Psoas muscle (tissue), 8 donors: Measurements from ENCODE around the gene PFKP. TPM values are rescaled to one million over a fixed set of nuclear protein-coding genes. Genes with fewer than 3 reads are reported as not detected.

Experiments used
- ATAC-seq, 4 donors: fragments of 200-7000 bp; cut with Tn5 transposase; one replicate each; pipeline ENCODE4 v1.9.1; 2020; ENCODE audit warnings: moderate library complexity in 3 of 4, mild to moderate bottlenecking in 2 of 4
- DNase-seq, 2 donors: peaks; one replicate each; pipeline ENCODE4 v3.0.0-alpha.2; 2020
- H3K27ac ChIP-seq: fragments of 200-600 bp; one replicate; pipeline ENCODE4 v1.8.0; 2022
- H3K27me3 ChIP-seq, 3 donors: fragments of 200-600 bp in 1 of 3; one replicate each; pipeline versions ENCODE4 v1.6.1 to v1.8.0; 2013 to 2022; ENCODE audit warnings: low read length in 2 of 3, mild to moderate bottlenecking in 2 of 3, moderate library complexity in 1 of 3; ENCODE audit not compliant: insufficient read depth in 3 of 3
- H3K36me3 ChIP-seq, 2 donors: fragments of 200-600 bp in 1 of 2; one replicate each; pipeline versions ENCODE4 v1.6.1 to v1.8.0; 2013 to 2022; ENCODE audit warnings: low read depth in 1 of 2, mild to moderate bottlenecking in 1 of 2, moderate library complexity in 1 of 2; ENCODE audit not compliant: insufficient read depth in 1 of 2
- H3K4me1 ChIP-seq: fragments of 200-600 bp; one replicate; pipeline ENCODE4 v1.8.0; 2022
- H3K4me3 ChIP-seq: fragments of 200-600 bp; one replicate; pipeline ENCODE4 v1.8.0; 2022; ENCODE audit warnings: mild to moderate bottlenecking
- H3K9me3 ChIP-seq: fragments of 200-600 bp; one replicate; pipeline ENCODE4 v1.8.0; 2022
- CTCF ChIP-seq: fragments of 200-600 bp; IDR thresholded peaks from one replicate; pipeline ENCODE4 v1.8.0; 2022; ENCODE audit warnings: antibody characterized with exemption
- WGBS, 3 donors: extraction: QIAGEN DNeasy Blood & Tissue Kit; methylation state at CpG; one replicate each; pipeline versions ENCODE4 v1.1.6 to v1.1.7; 2013; 5-methylcytosine and 5-hydroxymethylcytosine counted together
- intact Hi-C, 2 donors: fragments of 100-400 bp; cut with DNase I; formaldehyde crosslinking; loops; one replicate each; pipeline versions ENCODE4 v1.11.0 to v1.14.2; 2022
- polyA plus RNA-seq, 3 donors: library from polyadenylated mRNA; stranded (reverse); fragments of 200-250 nt; gene quantifications; one replicate each; pipeline ENCODE4 v1.2.3, GENCODE V29; 2013
- total RNA-seq, 4 donors: library from RNA; stranded (reverse); fragmentation: NEBNext Ultra II Directional in 2 of 4; extraction: Animal tissue kit (Norgen Biotek cat#: 25700) in 2 of 4; gene quantifications; one replicate each; pipeline versions ENCODE4 v1.2.1 to v1.2.4, GENCODE V29; 2021 to 2023
- donor health status: healthy with polysubstance abuse.
- donor health status: DM: no; HTN: no; CAD: no; lungs with moderate emphysema.
- donor health status: Bipolar disorder and iron deficiency.
- donor health status: healthy.
- donor health status: DM: yes; HTN: yes; CAD: no.
- donor health status: DM: no; HTN: no; CAD: no.
- donor health status: DM: no; HTN: no; CAD: no.
- donor health status: DM: yes; HTN: yes; CAD: no.

PFKP gene
- total and polyA plus RNA-seq, 7 donors, result 12.2 to 104 (median 33.4) TPM

GRCh38 chr10:3090388-3090787 is 23.0 kb downstream of the PFKP start:
- DNase-seq (no peak), ATAC-seq (no peak)

GRCh38 chr10:3090914-3091787 is 23.8 kb downstream of the PFKP start:
- no peak for TF ChIP-seq CTCF
- H3K27me3 ChIP-seq, result no peaks in the 10 kb centered on the region
- intact Hi-C loops, result no loop called here
- no peak overlapping the region for H3K27ac ChIP-seq
- H3K4me3 ChIP-seq, result no peak overlapping the region
- no peak for DNase-seq
- no peaks in the 10 kb centered on the region for H3K4me1 ChIP-seq
- H3K9me3 ChIP-seq, result no peaks in the 10 kb centered on the region
- ATAC-seq, result peak in 2 of 4 donors; percentile 68 to 74
- 52 to 55% (median 53%) methylated on average over 17 of the region's 17 CpGs for WGBS, 3 donors
- no peaks in the 10 kb centered on the region for H3K36me3 ChIP-seq

More at GRCh38 chr10:3090388-3090787, 23.0 kb downstream of the PFKP start:
- H3K9me3 ChIP-seq, result no peaks in the 10 kb centered on the region
- H3K27ac ChIP-seq, result no peak overlapping the region
- TF ChIP-seq CTCF, result no peak
- no peaks in the 10 kb centered on the region for H3K4me1 ChIP-seq
- H3K36me3 ChIP-seq, result no peaks in the 10 kb centered on the region
- 83 to 96% (median 93%) methylated on average over 12 of the region's 12 CpGs for WGBS, 3 donors
- H3K4me3 ChIP-seq, result no peak overlapping the region
- intact Hi-C loops, result no loop called here
- H3K27me3 ChIP-seq, result no peaks in the 10 kb centered on the region

- intact Hi-C loops, result no loop called here
- ATAC-seq (no peak), DNase-seq (no peak)
- H3K4me3 ChIP-seq, result no peak overlapping the region
- WGBS, 3 donors, result 78 to 93% (median 87%) methylated on average over 5 of the region's 5 CpGs
- H3K36me3 ChIP-seq, result no peaks in the 10 kb centered on the region
- no peaks in the 10 kb centered on the region for H3K9me3 ChIP-seq
- H3K27me3 ChIP-seq, result no peaks in the 10 kb centered on the region
- no peaks in the 10 kb centered on the region for H3K4me1 ChIP-seq
- H3K27ac ChIP-seq, result no peak overlapping the region
- TF ChIP-seq CTCF, result no peak
These were observed 24.6 kb downstream of the PFKP start for GRCh38 chr10:3091921-3092320.

GRCh38 chr10:3093996-3094395 is 26.6 kb downstream of the PFKP start:
- H3K27ac ChIP-seq, result no peak overlapping the region
- 98 to 99% (median 99%) methylated on average over 5 of the region's 5 CpGs for WGBS, 3 donors
- no peak for TF ChIP-seq CTCF
- no peaks in the 10 kb centered on the region for H3K4me1 ChIP-seq
- no peaks in the 10 kb centered on the region for H3K36me3 ChIP-seq
- ATAC-seq, result no peak
- H3K9me3 ChIP-seq, result no peaks in the 10 kb centered on the region
- intact Hi-C loops, result no loop called here
- no peak for DNase-seq
- no peak overlapping the region for H3K4me3 ChIP-seq
- no peaks in the 10 kb centered on the region for H3K27me3 ChIP-seq
